GM18499 (cell line): Measurements from ENCODE around the gene SND1.
A peak's percentile ranks its signal among the peaks of the same experiment; 100 is the strongest.

Experiments used
- ATAC-seq: cut with Tn5 transposase; IDR thresholded peaks from one replicate; pipeline ENCODE4 v1.9.1; 2021; ENCODE audit warnings: moderate number of reproducible peaks; ENCODE audit not compliant: insufficient read depth, unreplicated experiment

Gene SND1

DNA sequence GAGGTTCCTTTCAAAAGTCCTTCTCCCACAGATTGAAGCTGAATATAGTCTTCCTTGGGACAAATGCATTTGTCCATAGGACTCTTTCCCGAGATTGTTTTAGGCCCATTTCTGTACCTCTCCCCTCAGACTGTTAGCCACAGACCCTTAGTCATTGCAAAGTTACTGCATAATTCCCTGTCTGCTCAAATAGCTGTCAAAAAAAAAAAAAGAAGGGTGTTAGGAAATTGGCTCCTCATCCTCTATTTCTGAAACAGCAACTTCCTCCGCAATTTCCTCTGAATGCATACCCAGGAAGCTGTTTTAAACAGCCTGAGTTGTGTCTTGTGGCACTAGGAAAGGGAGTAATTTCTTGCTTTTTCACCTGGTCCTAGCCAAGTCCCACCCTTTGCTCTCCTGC is 373.8 kb downstream of the SND1 start:
- ATAC-seq = no peak

DNA sequence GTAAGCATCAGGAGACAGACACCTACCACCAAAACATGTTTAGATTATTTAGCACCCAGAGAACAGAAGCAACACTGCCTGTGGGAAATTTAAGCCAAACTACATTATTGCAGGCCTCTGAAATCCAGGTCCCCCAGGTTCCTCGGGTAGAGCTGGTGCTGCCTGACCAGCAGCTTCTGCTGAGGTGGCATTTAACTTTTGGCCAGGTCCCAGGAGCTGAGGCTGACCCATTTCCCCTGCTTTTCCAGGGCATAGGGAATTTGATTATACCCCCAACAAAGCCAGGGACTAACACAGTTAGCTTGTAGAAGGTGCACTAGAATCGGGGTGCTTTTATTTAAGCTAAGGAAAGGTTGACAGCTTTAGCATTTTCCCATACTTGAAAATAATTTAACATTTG is 374.6 kb downstream of the SND1 start:
- ATAC-seq = no peak

DNA sequence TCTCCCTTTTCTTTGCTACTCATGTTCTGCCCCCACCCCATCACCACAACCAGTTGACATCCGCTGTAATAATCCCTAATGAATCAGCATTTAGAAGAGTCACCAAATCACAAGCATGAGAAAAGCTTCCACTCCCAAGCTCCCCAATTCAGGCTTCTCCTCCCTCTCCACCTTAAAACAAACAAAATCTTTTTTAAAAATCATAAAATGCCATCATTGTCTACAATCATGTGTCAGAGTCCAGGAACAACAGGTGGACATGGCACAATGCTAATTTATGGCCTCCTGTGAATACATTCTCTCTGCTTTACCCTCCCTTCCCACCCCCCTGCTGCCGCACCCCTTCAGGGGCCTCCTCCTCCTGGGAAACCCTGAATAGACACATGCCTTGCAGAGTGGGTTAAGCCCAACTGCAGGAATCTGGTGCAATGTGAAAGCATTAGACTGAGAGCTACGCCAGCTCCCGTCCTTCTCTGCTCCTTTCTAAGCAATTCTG is 375.5 kb downstream of the SND1 start:
- no peak for ATAC-seq

DNA sequence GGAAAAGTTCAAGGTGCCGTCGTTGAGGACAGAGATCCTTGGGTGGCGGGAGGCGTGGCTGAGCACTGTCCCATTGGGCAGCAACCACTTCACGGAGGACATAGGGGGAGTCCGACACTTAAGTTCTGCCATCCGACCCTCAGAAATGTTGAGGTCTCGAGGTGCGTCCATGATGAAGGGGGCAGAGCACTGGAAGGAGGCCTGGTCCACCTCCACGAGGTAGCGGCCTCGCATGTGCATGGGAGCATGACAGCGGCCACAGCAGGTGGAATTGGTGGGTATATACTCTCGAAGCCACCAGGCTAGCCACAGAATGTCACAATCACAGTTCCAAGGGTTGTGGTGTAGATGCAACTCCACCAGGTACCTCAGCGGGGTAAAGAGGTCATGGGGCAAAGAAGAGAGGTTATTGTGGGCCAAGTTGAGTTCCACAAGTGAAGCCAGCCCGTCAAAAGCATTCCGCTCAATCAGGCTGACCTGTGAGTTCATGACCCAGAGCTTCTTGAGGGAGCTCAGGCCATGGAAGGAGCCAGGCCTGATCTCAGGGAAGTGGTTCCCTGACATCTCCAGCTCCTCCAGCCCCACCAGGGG is 377.5 kb downstream of the SND1 start:
- ATAC-seq = no peak

DNA sequence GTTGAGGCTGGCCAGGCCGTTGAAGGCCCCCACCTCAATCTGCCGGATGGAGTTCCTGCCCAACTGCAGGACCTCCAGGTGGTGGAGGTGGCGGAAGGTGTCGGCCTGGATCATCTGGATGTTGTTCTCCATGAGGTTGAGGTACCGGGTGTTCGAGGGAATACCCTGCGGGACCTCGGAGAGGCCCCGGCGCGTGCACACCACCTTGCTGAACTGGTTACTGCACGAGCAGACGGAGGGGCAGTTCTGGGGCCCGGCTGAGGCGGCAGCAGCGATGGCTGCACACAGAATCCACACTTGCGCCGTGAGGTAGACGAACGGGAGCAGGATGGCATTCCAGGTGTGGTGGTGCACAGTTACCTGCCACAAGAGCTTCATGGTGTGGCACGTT is 378.3 kb downstream of the SND1 start:
- no peak for ATAC-seq

DNA sequence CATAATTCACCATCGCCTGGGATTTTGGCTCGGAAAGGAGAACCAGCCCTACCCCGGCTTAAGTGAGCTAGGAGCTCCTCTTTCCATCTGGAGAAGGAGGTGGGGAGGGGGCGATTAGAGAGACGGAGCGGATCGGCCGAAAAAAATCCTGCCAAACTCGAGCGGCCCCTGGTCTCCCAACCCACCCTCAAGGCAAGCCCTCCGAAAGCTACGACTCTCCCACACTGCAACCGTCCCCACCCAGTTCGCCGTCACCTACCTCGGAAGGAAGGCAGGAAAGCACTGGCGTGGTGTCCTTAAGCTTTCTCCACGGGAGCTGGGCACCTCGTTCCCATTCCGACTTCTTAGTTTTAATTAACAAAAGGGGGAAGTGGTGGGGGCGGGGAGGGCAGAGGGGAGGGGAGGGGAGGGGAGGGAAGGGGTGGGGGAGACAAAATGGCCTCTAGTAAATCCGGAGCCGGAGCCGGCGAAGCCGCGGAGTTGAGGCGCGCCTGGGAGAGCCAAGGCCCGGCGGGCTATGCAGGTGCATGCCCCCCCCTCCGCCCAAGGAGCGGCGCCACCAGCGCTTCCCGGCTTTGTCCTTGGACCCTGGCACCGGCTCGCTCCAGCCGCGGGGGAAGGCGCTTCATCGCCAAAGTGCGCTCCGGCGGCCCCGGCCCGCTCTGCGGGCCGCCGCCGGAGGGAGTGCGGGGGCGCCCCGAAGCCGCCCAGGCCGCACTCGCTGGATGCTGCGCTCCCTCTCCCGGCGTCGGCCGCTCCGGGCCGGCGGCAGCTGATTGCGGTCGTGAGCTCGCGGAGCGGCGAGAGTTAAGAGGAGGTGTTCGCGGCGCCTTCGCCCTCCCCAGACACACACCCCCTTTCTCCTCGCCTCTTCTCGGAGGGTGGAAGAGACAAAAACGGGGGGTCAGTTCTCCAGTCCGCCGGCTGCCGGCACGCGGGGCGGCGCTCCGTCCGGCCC is 378.9 kb downstream of the SND1 start, which contains the start of gene LRRC4:
Gene LRRC4, minus strand, starts transcription at position 784 of the 958 bp plus-strand sequence. CDS start 797 bp downstream, outside the sequence.
- ATAC-seq = no peak

DNA sequence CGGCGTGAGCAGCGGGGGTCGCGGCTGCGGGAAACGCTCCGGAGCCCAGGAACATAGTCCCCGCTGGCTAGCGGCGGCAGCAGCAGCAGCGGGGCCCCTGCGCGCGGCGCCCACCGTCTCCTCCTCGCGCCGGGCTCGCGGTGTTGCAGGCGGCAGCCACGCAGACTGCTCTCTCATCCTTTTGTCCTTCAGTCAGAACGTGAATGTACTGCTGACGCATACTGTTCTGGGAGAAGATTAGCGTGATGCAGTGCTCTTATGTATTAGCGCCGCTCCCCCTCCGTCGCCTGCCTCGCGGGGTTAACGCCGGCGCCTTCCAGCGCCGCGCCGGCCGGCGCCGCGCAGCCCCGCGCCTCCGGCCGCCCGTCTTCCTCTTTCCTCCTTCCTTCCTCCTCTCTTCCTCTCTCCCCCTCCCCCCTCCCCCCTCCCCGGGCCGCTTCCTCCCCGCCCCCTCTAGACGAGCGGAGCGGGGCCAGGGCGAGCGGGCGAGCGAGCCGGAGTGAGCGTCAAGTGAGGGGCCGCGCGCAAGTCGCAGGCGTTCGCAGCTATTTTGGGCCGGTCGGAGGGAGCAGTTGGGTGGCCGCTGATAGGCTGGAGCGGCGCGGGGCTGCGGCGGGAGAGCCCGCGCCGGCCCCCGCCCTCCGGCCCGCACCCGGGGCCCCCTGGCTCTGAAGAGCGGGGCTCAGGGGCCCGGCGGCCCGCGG is 380.1 kb downstream of the SND1 start:
- ATAC-seq = no peak

DNA sequence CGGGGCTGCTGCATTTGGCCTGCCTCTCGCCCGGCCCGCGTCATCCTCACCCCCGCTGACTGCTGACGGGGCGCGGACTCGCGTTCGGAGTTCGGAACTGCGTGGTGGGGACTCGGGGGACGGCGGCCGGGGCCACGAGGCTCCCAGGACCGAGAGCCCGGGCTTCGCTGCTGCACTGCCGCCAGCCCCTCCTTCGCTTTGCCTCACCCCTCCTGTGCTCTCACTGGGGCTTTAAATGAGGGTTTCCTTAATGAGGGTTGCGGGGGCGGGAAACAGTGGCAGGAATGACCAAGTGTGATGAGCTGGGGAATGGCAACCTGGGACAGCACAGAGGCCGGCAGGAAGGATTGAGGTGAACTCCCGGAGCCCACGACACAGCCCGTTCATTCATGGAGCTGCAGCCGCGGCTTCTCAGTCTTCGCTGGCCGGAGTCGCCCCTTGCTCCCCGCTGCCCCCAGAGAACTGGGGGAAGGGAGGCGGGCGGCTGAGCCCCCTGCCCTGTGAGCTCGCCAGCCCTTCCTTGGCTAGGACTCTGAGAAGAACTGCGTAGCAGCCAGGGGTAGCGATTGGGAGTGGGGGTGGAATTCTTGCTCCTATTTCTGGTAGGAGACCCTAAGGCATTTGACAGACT is 380.7 kb downstream of the SND1 start:
- no peak for ATAC-seq

DNA sequence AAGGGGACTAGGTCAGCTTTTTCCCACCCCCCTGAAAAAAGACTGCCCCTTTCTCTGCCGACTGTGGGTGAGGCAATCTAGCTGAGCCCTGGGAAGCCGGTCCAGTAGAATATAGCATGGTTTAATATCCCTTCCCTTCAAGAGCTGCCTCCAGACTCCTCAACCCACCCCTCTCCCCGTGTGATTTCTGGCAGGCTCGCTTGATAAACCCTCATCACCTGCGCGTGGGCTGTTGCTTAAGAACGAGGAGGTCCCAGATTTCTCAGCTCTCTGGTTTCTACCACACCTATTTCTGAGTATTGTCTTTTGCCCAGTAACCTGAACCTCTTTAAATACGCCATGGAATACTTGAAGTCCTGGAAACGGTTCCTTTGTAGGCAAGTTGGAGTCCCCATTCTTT is 381.3 kb downstream of the SND1 start:
- no peak for ATAC-seq

DNA sequence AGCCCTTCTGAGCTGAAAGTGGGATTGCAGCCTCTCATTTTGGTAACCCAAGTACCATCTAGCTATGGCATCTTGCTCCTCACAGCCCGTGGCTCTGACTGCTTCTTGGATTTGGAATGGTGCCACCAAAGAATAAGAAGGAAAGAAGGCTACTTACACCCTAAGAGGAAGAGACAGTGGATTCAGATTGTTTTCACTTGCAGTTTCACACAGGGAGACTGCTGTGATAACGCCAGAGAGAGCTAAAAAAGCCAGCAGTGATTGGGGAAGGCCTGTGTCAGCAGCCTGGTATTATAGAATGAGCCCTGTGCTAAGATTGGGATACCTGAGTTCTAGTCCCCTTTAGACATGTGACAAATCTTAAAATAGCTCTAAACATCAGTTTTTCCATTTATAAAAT is 382.8 kb downstream of the SND1 start:
- no peak for ATAC-seq

DNA sequence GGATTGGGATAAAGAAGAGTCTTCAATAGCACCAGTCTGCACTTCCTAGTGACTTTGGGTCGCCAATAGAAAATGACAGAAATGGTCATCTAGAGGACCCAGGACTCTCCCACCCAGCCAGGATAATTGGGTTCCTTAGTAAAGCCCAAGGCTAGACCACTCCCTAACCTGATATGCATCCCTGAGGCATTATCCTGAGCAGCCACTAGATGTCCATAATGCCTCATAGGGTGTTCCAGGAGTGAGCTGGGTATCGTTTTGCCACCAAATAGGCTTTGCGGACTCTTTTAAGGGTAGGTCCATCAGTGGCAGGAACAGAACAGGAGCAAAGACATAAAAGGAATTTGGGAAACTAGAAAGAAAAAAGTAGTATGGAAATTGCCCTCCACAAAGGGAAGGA is 383.7 kb downstream of the SND1 start:
- no peak for ATAC-seq

DNA sequence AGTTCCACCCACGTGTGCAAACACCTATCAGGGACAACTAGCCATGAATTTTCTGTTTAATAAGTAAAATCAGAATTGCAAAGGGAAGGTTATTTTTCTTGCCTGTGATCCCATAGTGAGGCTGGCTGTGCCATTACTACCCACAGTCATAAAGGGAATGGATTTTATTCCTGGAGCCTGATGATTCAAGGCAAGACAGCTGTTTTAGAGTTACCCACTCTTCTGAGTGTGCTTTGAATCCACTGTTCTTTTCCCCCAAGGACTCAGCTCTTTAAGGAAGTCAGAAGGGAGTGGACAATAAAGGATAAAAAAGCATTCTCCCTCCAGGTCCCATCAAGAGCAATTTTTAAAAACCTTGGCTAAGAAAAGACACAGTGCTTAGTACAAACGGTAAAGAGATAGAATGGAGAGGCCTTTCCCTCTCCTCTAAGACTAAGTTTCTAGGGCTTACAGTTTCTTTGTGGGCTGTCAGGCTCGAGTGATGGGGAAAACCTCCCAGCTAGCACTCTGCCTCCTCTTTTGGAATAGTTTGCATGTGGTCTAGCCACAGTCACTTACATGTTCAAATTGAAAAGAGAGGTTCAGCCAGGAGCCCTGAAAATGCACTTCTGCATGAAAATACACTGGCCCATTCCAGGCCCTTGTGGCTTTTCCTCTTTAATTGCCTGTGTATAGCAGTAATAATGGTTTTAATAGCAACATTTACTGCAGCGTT is 384.4 kb downstream of the SND1 start:
- peak; percentile 61 for ATAC-seq

DNA sequence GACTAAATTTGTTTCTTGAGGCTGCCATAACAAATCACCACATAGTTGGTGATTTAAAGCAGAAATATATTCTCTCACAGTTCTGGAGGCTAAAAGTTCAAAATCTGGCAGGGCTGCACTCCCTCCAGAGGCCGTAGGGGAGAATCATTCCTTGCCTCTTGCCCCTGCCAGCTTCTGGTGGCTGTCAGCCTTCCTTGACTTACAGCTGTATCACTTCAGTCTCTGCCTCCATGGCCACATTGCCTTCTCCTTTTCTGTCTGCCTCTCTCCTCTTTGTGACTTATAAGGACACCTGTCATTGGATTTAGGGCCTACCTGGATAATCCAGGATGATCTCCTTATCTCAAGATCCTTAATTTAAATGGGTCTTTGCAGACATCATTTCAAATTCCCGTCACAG is 385.1 kb downstream of the SND1 start:
- no peak for ATAC-seq

DNA sequence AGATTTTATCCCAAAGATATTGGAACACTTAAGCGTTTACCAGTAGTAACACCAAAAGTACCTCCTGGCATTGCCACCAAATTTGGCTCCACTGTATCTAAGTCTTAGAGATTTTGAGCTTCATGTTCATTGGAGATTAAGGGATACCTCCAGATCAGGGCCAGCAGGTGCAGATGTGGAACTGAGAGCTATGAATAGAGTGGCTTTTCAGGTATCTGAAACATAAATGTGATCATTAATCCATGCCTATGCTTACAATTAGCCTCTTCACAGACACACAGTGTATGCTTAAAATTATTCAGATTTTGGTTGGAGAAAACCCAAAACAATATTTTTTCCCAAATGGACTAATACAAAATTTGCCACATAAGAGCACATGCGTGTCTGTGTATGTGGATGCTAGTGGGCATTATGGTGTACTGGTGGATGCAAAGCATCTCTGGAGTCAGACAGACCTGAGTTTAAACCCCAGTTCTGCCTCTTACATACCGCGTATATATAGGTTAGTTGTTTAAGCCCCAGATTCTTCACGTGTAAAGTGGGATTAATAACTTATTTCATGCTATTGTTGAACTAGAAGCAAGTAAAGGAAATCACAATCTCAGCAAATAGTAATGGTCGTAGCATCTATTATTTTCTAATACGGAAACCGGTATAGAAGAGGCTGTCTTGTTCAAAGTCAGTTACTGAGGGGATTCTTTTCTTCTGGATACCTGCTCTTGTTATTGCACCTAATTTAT is 386.1 kb downstream of the SND1 start:
- no peak for ATAC-seq

DNA sequence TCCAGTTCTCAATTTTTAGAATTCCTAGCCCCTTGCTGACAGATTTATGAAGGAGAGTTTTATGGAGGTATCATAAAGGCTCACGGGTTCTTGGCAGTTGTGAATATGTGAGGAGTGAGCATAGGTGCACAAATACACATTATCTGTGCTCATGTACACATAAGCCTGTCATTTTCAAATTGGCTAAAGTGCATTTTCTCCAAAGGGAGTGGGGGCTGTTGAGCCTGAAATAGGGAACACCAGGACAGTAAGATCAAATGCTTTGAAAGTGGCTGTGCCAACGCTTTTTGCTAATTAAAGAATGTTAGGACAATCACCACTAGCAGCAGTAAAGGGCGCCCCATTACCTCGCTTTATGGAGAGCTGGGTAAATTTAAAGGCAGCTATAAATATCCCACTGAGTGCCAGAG is 387.6 kb downstream of the SND1 start:
- ATAC-seq = no peak

DNA sequence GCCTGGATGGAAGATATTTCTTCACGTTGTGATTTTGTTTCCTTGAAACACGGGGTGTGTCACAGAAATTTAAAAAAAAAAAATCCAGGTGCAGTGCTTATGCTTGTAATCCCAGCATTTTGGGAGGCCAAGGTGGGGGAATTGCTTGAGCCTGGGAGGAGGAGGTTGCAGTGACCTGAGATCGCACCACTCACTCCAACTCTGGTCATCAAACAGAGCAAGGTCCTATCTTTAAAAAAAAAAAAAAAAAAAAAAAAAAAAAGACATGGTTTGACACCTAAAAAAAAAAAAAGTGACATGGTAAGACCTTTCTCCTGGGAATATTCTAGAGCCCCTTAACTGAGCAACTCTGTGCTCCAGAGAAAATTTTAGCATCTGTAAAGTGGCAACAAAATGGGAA is 388.2 kb downstream of the SND1 start:
- ATAC-seq = no peak

DNA sequence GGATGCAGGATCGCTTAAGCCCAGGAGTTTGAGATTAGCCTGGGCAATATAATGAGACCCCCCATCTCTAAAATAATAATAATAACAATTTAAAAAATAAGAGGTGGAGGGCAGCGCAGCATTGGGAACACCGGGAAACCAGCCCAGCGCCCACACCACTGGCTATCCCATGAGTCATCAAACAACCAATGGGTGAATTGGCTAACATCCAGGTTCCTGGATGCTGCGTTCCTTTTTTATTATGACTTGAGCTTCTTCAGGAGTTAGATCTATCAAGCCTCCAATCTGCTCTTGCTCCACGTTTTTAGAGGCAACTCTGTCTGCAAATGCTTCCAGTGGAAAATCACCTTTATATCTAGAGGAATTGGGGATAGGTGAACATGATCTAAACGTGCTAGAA is 389.2 kb downstream of the SND1 start:
- no peak for ATAC-seq

DNA sequence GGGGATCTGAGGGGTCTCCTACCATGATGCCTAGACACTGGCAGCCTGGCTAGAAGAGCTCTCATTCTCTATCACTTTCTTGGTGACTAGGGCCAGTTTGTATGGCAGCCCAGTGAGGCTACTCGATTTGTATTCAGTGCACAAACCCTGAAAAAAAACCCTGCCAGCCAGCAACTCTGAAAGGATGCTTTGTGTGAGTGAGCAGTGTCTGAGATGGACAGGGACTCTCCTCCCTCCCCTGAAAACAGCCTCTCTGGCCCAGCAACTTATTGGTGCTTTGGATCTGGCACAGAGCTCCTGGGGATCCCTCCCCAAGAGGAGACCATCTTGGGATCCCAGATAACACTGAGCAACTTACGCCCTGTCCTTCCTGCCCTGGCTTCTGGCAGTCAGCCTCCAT is 390.0 kb downstream of the SND1 start:
- no peak for ATAC-seq

DNA sequence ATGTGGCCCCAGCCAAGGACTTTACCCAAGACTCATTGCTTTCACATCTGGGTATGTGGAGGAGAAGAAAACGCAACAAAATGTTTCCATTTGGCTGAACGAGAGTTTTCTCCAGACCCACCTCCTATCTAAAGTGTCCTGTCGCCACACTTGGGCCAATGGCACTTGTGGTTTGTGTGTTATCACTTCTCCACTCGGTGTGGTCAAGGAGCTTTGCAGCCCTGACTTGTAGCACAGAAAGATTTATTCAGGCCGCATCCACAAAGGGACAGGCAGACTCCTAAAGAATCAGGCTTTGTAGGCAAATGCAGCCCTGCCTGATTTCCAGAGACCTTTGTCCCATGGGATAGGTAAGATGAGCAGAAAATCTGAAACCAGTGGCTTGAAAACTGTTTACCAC is 392.1 kb downstream of the SND1 start:
- ATAC-seq = no peak
